Activated CD4-positive, CD25-positive, alpha-beta regulatory T cell treated with anti-CD3 and anti-CD28 coated beads, Interleukin-2, amount 50 U/mL, for 24 hours (primary cell): Measurements from ENCODE around the gene GINS2.
A peak's percentile ranks its signal among the peaks of the same experiment; 100 is the strongest.

Source experiments
- ATAC-seq, 2 donors: fragments of 150-1000 bp; cut with Tn5 transposase; one replicate each; pipeline ENCODE4 v1.10.0; 2021; ENCODE audit warnings: mild to moderate bottlenecking in 1 of 2, moderate library complexity in 1 of 2

The GINS2 gene

GRCh38 chr16:85688586-85689284 is at the start of gene GINS2:
TSS of gene GINS2 (minus strand) at chr16:85688954. CDS start at chr16:85688898, 56 bp downstream.
- ATAC-seq = peak; percentile 100

DNA sequence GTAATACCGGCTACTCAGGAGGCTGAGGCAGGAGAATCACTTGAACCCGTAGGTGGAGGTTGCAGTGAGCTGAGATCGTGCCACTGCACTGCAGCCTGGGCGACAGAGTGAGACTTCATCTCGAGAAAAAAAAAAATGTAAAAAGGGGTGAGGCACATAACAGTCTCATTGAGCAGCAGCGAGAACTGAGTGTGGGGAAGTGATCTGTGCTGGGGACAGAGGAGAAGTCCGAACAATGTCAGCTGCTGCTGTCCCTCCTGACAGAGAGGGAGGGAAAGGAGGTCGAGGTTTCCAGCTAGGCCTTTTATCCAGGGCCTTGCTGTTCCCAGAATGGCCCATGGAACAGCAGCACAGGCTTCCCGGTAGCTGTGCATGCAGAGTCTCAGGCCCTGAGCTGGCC is 48.2 kb upstream of the GINS2 start:
- ATAC-seq = no peak

GRCh38 chr16:85735946-85736345 is 47.2 kb upstream of the GINS2 start:
- ATAC-seq = no peak

- peak; percentile 72 to 78 for ATAC-seq
Observed at GRCh38 chr16:85735225-85735635, 46.5 kb upstream of the GINS2 start.

DNA sequence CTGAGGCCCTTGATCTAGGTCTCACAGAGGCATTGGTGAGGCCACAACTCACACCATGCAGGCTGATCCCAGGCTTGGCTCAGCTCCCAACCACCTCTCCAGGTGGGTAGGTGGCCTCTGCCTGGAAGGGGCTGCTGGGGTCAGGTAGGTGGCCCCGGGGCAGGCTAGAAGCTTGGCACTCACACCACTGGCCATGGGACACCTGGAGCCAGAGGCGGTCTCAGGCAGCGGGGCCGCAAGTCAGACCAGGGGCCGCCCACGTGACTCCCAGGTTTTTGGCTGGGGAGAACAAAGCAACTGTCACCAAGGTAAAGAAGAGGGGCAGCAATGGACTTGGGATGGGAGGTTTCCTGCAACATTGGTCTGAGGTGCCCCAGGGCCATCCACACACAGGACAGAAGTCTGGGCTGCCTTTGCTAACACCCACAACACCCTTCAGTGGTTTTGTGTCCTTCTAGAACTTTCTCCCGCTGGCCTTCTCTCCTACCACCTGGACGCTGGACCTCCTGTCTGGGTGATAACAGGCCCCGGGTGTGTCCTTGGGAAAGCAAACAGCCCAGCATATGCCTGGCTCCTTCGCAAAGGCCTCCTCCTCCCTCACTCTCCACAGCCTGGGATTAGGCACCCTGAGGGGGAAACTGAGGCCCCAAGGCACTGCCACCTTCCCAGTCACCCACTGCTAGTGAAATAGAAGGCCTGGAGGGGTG is 45.7 kb upstream of the GINS2 start:
- ATAC-seq = no peak

DNA sequence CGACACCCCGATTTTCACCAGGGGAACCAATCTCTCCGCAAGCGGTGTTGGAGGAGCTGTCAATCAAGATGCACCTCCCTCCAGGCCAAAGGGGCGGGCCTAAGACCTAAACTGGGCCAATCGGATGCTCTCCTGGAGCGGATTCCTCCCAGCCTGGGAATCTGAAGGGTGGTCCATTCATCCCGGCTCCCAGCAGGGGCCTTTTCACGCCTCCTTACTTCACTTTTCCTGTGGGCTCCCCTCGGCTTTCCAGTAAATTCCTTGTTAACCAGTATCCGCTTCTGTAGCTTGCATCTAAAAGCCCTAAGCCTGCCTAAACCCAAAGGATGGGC is 45.1 kb upstream of the GINS2 start:
- no peak for ATAC-seq

- no peak for ATAC-seq
Observed at GRCh38 chr16:85733155-85733838, 44.5 kb upstream of the GINS2 start.

DNA sequence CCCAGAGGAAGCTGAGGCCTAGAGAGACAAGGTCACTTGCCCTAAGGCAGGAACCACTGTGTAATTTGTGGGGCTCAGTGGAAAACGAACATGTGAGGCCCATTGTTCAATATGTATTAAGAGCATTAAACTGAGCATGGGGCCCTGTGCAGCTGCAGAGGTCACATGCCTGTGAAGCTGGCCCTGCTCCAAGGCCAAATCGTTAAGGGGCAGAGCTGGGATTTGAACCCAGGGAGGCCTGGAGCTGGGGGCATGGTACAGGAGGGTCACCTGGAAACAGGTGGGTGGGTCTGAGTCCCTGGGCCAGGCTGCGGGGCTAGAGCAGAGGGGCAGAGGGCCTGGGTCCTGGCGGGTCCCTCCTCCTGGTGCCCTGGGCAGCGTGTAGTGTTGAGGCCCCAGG is 42.4 kb upstream of the GINS2 start:
- no peak for ATAC-seq

- ATAC-seq = no peak
Observed at GRCh38 chr16:85730186-85730465, 41.4 kb upstream of the GINS2 start.

DNA sequence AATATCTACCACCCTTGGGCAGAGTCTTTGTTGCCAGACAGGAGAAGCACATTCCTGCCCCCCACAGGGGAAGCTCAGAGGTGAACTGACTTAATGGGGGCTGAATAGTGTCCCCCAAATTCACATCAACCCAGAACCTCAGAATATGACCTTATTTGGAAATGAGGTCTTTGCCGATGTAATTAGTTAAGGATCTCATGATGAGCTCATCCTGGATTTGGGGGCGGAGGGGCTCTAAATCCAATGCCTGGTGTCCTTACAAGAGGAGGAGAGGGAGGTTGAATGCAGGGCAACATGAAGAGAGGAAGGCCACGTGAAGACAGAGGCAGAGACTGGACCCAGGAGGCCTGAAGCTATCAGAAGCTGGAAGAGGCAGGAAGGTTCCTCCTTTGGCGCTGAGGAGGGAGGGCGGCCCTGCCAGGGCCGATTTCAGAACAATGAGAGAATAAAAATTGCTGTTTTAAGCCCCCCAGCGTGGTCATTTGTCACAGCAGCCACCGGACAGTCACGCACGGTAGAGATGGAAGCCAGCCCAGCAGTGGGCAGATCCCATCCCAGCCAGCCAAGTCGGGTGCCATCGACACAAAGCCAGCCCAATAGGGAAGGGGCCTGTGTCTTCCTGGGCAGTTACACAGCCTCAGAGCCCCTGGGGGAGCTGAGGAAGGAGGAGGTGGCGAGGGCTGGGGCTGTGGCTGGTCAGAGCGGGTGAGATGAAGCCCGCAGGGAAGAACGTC is 40.9 kb upstream of the GINS2 start:
- no peak for ATAC-seq

DNA sequence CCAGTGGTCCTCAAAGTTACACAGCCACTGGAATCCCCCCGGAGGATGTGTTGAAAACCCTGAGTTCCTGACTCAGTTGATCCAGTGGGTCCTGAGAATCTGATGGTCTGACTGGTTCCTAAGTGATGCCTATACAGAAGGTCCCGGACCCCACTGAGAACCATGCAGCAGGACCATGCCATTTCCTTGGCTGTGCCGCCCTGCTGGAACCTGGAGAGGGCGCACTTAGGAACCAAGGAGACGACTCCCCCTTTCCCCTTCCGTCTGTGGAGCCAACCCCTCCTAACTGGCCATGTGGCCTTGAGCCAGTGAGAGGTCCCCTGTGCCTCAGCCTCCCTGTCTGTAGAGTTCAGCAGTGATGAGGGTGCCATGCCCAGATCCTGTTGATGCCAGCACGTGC is 40.1 kb upstream of the GINS2 start:
- no peak for ATAC-seq

DNA sequence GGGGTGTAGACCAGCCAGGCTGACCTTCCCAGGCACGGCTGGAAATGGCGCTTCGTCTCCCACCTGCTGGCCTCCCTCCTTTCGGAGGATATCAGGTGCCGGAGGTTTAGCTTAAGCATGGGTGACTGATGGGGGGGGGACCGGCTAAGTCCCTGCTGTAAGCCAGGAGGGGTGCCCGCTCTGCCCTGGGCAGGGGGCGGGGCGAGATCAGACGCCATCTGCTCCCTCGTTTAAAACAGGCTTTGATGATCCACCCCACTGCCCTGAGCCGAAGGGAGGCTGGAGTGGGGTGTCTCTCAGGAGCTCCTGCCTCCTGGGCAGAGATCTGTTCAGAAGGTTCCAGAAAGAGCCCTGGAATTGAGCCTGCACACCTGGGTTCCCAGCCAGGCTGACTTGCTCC is 36.2 kb upstream of the GINS2 start:
- ATAC-seq = no peak

- no peak for ATAC-seq
Observed at GRCh38 chr16:85724126-85724879, 35.5 kb upstream of the GINS2 start.

- ATAC-seq = no peak
Observed at GRCh38 chr16:85722128-85722893, 33.6 kb upstream of the GINS2 start.

DNA sequence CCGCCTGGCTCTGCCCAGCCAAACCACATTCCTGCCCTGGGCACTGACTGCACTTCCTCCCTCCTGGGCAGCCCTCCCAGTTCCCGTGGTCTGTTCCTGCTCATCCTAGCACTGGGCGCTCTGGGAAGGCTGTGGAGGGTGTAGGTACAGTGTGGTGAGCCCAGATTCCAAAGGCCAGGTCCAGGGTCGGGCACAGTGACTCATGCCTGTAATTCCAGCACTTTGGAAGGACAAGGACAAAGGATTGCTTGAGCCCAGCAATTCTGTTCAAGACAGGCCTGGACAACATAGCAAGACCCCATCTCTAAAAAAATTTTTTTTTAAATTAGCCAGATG is 31.5 kb upstream of the GINS2 start:
- ATAC-seq = no peak

DNA sequence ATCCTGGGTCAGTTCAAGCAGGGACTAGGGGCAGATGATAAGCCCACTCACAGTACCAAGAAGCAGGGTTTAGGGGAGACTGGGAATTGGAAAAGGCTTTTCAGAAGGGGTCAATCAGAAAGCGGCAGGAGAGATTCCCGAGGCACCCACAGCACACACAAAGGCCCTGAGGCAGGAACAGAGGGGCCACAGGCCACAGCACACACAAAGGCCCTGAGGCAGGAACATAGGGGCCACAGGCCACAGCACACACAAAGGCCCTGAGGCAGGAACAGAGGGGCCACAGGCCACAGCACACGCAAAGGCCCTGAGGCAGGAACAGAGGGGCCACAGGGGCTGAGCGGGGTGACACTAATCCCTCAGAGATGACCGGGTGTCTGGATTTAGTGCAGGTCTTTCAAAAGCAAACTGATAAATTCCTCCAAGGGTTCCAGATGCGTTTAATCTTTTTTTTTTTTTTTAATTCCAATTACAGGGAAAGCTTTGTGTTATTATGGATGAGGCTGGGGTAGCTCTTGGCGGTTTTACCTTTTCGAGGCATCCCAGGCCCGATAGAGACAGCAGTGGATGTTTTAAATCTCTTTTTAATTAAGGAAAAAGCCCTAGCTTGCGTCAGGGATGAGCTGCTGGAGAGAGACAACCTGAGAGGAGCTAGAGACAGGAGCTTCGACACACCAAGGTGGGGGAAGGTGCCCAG is 31.0 kb upstream of the GINS2 start:
- no peak for ATAC-seq

GRCh38 chr16:85718682-85719081 is 29.9 kb upstream of the GINS2 start:
- ATAC-seq = no peak

GRCh38 chr16:85718153-85718477 is 29.4 kb upstream of the GINS2 start:
- ATAC-seq = no peak

DNA sequence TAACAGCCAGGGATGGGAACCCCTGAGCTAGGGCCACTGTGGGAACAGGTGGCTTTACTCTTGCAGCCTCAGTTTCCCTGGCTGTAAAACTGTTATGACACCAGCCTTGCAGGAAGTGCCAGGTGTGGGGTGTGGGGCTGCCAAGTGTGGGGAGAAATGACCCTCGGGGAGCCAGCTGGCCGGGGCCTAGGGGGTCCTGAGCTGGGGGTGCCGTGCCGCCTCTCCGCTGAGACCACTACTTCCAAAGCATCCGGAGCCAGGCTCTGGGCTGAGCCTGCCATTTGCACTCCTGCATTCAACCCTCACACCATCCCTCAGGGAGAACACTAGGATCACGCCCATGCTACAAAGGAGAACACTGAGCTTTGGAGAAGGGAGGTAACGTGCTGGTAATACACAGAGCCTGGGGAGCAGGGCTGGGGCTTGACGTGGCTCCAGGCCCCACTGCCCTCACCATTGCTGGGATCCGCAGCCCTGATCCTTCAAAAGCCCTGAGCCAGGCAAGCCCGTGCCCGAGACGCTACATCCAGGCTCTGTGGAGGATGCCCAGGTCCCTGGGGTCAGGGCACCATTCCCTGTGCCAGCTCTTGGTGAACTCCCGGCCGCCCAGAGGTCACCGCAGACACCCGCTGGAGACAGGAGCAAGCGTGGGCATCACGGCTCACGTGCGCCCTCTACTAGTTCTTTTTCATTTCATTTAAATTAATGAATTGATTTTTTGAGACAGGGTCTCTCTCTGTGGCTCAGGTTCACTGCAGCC is 28.8 kb upstream of the GINS2 start:
- ATAC-seq = peak in 1 of 2 donors; percentile 38

DNA sequence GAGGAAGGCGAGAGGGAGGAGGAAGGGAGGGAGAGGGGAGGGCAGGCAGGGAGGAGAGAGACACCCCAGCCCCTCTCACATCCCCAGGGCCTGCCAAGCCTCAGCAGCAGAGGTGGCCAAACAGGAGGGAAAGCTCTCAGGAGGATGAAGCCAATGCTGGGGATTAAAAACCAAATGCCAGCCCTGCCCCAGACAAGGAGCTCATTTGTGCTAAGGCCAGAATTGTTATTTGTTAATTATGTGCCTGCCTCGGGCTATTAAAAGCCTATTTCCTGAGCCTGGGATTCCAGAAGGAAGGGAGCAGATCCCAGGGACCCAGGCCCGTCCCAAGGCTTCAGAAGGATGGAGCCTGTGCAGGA is 27.9 kb upstream of the GINS2 start:
- no peak for ATAC-seq
